Gastrocnemius medialis (tissue), 4 donors: Measurements from ENCODE around the gene USP34. TPM values are rescaled to one million over a fixed set of nuclear protein-coding genes. Genes with fewer than 3 reads are reported as not detected.

Experiments used
- ATAC-seq, 2 donors: fragments of 150-250 bp; one replicate each; pipeline ENCODE4 v1.9.1; 2016
- DNase-seq, 2 donors: peaks; one replicate each; pipeline ENCODE4 v3.0.0-alpha.2; 2019
- H3K27ac ChIP-seq, 4 donors: fragments of 200-600 bp; sonication (generic); 1 replicate in 1 of 4; 2 replicates in 3 of 4; pipeline ENCODE4 v1.5.1; 2016 to 2018; ENCODE audit warnings: mild to moderate bottlenecking in 2 of 4, moderate library complexity in 1 of 4
- H3K27me3 ChIP-seq, 3 donors: fragments of 200-600 bp; sonication (generic) in 2 of 3; 1 replicate in 1 of 3; 2 replicates in 2 of 3; pipeline versions ENCODE4 v1.5.1 to v1.6.0; 2016 to 2019; ENCODE audit warnings: mild to moderate bottlenecking in 1 of 3, moderate library complexity in 1 of 3
- H3K36me3 ChIP-seq, 2 donors: fragments of 200-600 bp; sonication (generic) in 1 of 2; one replicate each; pipeline ENCODE4 v1.5.1; 2017 to 2018
- H3K4me1 ChIP-seq, 2 donors: fragments of 200-600 bp; sonication (generic) in 1 of 2; one replicate each; pipeline ENCODE4 v1.5.1; 2016 to 2017; ENCODE audit warnings: mild to moderate bottlenecking in 2 of 2
- H3K4me3 ChIP-seq, 4 donors: fragments of 200-600 bp; sonication (generic) in 3 of 4; 1 replicate in 1 of 4; 2 replicates in 3 of 4; pipeline ENCODE4 v1.5.1; 2016 to 2019; ENCODE audit warnings: mild to moderate bottlenecking in 2 of 4
- H3K9me3 ChIP-seq, 3 donors: fragments of 200-600 bp; sonication (generic) in 2 of 3; 1 replicate in 1 of 3; 2 replicates in 2 of 3; pipeline ENCODE4 v1.5.1; 2016 to 2019
- POLR2A ChIP-seq, 2 donors: fragments of 450-650 bp; IDR thresholded peaks; one replicate each; pipeline ENCODE4 v1.6.1; 2017; ENCODE audit warnings: antibody characterized with exemption in 2 of 2, mild to moderate bottlenecking in 2 of 2, moderate library complexity in 2 of 2
- in situ Hi-C, 4 donors: fragments of 200-750 bp; cut with MboI; loops; one replicate each; pipeline versions ENCODE4 v1.15.0 to v1.8.0; 2017; ENCODE audit warnings: low sequenced_read_pairs in 4 of 4
- intact Hi-C: fragments of 100-400 bp; cut with DNase I; formaldehyde crosslinking; loops from one replicate; pipeline ENCODE4 v1.15.1; 2023; ENCODE audit warnings: low total_unique reads
- total RNA-seq, 4 donors: library from RNA; depleted of rRNA; stranded (reverse); fragments of >200 nt; gene quantifications; one replicate each; pipeline versions ENCODE4 v1.1.0 to v1.2.3, GENCODE V29; 2016
- TF ChIP-seq, protein P1 (sequence below), 5 experiments: fragments of 450-650 bp in 3 of 5; fragments of 200-600 bp in 2 of 5; sonication (generic) in 2 of 5; IDR thresholded peaks in 4 of 5; conservative IDR thresholded peaks in 1 of 5; 1 replicate in 4 of 5; 2 replicates in 1 of 5; pipeline ENCODE4 v1.5.1; 2016 to 2019; ENCODE audit warnings: antibody characterized with exemption in 5 of 5, mild to moderate bottlenecking in 3 of 5, moderate library complexity in 3 of 5

USP34 gene
- total RNA-seq, 4 donors from 2014 or later = 64.5 to 150 (median 76.3) TPM

DNA sequence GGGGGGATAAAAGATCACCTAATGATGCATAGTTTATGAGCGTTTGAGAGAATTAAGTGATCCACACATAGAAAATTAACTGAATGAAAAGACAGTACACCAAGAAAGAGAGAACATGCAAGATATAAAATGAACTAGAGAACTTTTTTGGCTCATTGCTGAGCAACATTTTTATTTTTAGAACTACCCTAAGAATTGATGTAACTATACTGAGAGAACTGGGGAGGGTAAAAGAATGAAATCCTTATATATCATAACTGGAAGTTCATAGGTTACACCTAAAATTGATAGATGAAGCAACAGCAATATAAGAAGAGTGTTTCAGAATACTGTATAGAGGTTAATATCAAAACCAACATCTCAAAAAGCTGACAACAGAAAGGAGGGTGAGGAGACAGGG, 55.6 kb downstream of the USP34 start:
- Histone ChIP-seq H3K36me3 (no peaks in the 10 kb centered on the region), H3K27me3 (no peaks in the 10 kb centered on the region), H3K27ac (peak overlapping the region in 2 of 4 donors; percentile 11 to 13), H3K4me1 (peaks cover 19 to 25% of the 10 kb centered on the region in 2 donors), H3K4me3 (no peak overlapping the region), H3K9me3 (no peaks in the 10 kb centered on the region)
- no peak for DNase-seq
- no peak for ATAC-seq
- intact Hi-C loops (no loop called here), in situ Hi-C loops (no loop called here)
- TF ChIP-seq POLR2A (IDR thresholded peaks at IDR 0.05) = no peak
- TF ChIP-seq, protein P1, sequence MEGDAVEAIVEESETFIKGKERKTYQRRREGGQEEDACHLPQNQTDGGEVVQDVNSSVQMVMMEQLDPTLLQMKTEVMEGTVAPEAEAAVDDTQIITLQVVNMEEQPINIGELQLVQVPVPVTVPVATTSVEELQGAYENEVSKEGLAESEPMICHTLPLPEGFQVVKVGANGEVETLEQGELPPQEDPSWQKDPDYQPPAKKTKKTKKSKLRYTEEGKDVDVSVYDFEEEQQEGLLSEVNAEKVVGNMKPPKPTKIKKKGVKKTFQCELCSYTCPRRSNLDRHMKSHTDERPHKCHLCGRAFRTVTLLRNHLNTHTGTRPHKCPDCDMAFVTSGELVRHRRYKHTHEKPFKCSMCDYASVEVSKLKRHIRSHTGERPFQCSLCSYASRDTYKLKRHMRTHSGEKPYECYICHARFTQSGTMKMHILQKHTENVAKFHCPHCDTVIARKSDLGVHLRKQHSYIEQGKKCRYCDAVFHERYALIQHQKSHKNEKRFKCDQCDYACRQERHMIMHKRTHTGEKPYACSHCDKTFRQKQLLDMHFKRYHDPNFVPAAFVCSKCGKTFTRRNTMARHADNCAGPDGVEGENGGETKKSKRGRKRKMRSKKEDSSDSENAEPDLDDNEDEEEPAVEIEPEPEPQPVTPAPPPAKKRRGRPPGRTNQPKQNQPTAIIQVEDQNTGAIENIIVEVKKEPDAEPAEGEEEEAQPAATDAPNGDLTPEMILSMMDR (IDR thresholded peaks at IDR 0.05 in 4 of 5, conservative IDR thresholded peaks at IDR 0.05 in 1 of 5) = no peak

DNA sequence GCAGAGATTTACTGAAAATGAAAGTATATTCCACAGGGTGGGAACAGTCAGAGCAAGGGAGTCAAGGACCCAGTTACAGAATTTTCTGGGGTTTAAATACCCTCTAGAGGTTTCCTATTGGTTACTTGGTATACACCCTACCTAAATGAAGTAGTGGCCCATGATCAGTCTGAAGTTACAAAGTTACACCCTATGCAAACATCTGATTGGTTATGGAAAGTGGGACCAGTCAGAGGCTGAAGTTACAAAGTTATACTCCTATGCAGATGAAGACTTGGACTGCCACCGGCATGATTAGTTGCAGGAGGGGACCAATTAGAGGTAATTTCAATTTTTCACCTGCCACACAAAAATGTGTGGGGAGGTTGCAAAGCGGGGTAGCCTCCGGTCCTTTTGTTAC, 56.2 kb downstream of the USP34 start:
- TF ChIP-seq, protein P1 (IDR thresholded peaks at IDR 0.05 in 4 of 5, conservative IDR thresholded peaks at IDR 0.05 in 1 of 5) = no peak
- no peak for TF ChIP-seq POLR2A (IDR thresholded peaks at IDR 0.05)
- DNase-seq = no peak
- intact Hi-C loops = no loop called here
- peak overlapping the region in 2 of 4 donors; percentile 13 to 23 for H3K27ac ChIP-seq
- H3K36me3 ChIP-seq = no peaks in the 10 kb centered on the region
- in situ Hi-C loops = no loop called here
- no peaks in the 10 kb centered on the region for H3K27me3 ChIP-seq
- H3K4me1 ChIP-seq = peaks cover 25% of the 10 kb centered on the region in 2 donors
- H3K9me3 ChIP-seq = no peaks in the 10 kb centered on the region
- H3K4me3 ChIP-seq = no peak overlapping the region
- ATAC-seq = no peak

DNA sequence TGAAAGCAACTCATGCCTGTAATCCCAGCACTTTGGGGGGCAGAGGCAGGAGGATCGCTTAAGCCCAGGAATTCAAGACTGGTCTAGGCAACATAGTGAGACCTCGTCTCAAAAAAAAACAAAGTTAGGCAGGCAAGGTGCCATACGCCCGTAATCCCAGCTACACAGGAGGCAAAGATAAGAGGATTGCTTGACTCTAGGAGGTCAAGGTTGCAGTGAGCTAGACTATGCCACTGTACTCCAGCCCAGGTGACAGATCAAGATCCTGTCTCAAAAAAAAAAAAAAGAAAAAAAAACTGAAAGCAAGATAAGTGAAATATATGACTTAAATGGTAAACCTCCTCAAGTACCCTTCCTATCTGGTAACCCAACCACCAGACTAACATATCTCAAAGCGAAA, 59.8 kb downstream of the USP34 start:
- intact Hi-C loops (no loop called here), in situ Hi-C loops (no loop called here)
- Histone ChIP-seq H3K36me3 (no peaks in the 10 kb centered on the region), H3K4me1 (peaks cover 21 to 34% of the 10 kb centered on the region in 2 donors), H3K27ac (no peak overlapping the region), H3K4me3 (no peak overlapping the region), H3K9me3 (no peaks in the 10 kb centered on the region), H3K27me3 (no peaks in the 10 kb centered on the region)
- TF ChIP-seq, protein P1 (IDR thresholded peaks at IDR 0.05 in 4 of 5, conservative IDR thresholded peaks at IDR 0.05 in 1 of 5) = no peak
- no peak for TF ChIP-seq POLR2A (IDR thresholded peaks at IDR 0.05)
- ATAC-seq (no peak), DNase-seq (no peak)

DNA sequence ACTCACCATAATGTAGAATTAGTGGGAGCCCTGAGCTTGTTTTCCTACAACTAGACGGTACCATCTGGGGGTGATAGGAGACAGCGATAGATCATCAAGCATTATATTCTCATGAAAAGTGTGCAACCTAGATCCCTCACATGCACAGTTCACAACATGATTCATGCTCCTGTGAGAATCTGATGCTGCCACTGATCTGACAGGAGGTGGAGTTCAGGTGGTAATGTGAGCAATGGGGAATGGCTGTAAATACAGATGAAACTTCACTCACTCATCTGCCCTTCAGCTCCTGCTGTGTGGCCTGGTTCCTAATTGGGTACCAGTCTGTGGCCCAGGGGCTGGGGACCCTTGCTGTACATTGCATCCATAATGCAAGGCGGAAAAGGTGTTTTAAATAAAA, 60.7 kb downstream of the USP34 start:
- Histone ChIP-seq H3K9me3 (no peaks in the 10 kb centered on the region), H3K4me1 (peaks cover 12 to 25% of the 10 kb centered on the region in 2 donors), H3K36me3 (no peaks in the 10 kb centered on the region), H3K27ac (peak overlapping the region in 1 of 4 donors; percentile 4), H3K27me3 (no peaks in the 10 kb centered on the region), H3K4me3 (no peak overlapping the region)
- ATAC-seq (peak in 1 of 2 donors; percentile 52), DNase-seq (no peak)
- no peak for TF ChIP-seq POLR2A (IDR thresholded peaks at IDR 0.05)
- TF ChIP-seq, protein P1 (IDR thresholded peaks at IDR 0.05 in 4 of 5, conservative IDR thresholded peaks at IDR 0.05 in 1 of 5) = no peak
- in situ Hi-C loops = no loop called here
- intact Hi-C loops = no loop called here

DNA sequence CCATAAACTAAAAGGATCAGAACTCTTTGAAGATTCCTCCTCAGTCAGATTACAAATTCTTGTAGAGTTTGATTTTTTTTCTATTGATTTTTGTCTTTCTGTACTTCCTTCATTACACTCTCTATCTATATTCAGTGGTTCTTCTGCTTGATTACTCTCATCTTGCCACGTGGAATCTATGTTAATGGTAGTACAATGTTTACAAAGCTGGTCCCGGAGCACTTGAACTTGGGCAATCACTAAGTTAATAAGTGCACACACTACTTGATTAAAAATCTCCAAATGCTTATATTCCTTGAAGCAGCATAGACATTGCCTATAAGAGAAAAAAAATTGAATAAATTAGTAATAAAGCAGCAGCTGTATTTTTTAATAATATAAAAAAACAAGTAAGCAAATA, 65.1 kb downstream of the USP34 start:
- DNase-seq = no peak
- intact Hi-C loops (no loop called here), in situ Hi-C loops (no loop called here)
- Histone ChIP-seq H3K27ac (no peak overlapping the region), H3K9me3 (no peaks in the 10 kb centered on the region), H3K4me3 (no peak overlapping the region), H3K27me3 (no peaks in the 10 kb centered on the region), H3K4me1 (peaks cover 9 to 19% of the 10 kb centered on the region in 2 donors), H3K36me3 (peaks cover 0 to 4% of the 10 kb centered on the region in 2 donors)
- ATAC-seq = no peak
- TF ChIP-seq POLR2A (IDR thresholded peaks at IDR 0.05) = no peak
- TF ChIP-seq, protein P1 (IDR thresholded peaks at IDR 0.05 in 4 of 5, conservative IDR thresholded peaks at IDR 0.05 in 1 of 5) = no peak
